Activated T-helper 1 cell treated with anti-CD3 and anti-CD28 coated beads, Interleukin-2, amount 50 U/mL, for 16 hours (primary cell): ENCODE results near the gene RNF103.
A peak's percentile ranks its signal among the peaks of the same experiment; 100 is the strongest.
"Not testable (repeated sequence)": the region's sequence is repeated elsewhere in the genome, so short reads cannot be mapped to it uniquely, and the experiment has no call there.

Experiments
- DNase-seq, 2 donors: peaks; one replicate each; pipeline ENCODE4 v3.0.0-alpha.2; 2020; ENCODE audit warnings: low read depth in 1 of 2, low spot score in 1 of 2

RNF103 gene, protein sequence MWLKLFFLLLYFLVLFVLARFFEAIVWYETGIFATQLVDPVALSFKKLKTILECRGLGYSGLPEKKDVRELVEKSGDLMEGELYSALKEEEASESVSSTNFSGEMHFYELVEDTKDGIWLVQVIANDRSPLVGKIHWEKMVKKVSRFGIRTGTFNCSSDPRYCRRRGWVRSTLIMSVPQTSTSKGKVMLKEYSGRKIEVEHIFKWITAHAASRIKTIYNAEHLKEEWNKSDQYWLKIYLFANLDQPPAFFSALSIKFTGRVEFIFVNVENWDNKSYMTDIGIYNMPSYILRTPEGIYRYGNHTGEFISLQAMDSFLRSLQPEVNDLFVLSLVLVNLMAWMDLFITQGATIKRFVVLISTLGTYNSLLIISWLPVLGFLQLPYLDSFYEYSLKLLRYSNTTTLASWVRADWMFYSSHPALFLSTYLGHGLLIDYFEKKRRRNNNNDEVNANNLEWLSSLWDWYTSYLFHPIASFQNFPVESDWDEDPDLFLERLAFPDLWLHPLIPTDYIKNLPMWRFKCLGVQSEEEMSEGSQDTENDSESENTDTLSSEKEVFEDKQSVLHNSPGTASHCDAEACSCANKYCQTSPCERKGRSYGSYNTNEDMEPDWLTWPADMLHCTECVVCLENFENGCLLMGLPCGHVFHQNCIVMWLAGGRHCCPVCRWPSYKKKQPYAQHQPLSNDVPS

DNA sequence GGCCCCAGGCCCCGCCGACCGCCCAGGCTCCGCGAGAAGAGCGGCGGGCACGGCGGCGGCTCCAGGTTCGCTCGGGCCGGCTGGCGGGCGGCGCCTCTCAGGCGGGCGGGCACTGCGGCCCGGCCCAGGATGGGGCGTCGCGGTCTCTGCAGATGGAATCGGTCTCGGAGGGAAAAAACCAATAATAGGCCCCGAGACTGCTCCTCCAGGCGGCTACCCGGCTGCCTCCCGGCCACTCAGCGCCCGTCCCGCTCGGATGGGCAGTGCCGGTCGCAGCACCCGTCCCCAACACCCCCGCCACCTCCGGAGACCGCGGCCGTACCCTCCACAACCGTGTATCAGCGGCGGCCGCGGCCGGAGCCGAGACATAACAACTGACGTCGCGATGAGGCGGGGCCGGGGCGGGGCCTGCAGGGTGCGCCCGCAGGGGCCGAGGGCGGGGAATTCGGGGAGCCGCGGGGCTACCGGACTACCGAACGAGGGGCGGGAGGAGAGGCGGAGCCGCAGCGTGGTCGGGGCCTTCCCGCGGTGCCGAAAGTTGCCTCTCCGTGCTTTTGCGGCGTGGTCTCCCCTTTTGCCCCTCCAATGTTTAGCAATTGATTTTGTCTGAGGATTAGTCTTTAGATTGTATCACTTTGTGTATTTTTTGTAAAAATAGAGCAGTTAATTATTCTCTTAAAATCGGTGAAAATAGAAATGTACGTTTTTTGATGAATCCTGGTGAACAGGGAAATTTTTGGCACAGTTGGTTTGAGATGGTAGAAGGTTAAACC, at the start of gene RNF103:
RNF103 (minus strand) TSS at position 372 of the 773 bp plus-strand sequence. CDS start 979 bp downstream, outside the sequence.
- DNase-seq, result peak; percentile 85 to 91

DNA sequence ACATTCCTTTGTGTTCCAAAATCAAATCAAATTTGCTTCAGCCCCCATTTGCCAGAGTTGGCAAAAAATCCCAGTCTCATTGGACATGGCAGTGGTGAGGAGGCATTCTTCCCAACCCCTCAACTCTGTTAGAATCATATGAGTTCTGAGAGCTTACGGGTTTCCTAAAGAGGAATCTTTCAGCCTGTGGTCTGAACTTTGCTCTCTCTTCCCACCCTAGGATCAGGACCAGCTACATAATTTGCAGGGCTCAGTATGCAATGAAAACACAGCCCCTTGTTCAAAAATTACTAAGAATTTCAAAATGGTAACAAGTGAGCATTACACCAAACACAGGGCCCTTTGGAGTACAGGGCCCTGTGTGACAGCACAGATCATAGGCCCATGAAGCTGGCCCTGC, 49.3 kb upstream of the RNF103 start:
- no peak for DNase-seq

DNA sequence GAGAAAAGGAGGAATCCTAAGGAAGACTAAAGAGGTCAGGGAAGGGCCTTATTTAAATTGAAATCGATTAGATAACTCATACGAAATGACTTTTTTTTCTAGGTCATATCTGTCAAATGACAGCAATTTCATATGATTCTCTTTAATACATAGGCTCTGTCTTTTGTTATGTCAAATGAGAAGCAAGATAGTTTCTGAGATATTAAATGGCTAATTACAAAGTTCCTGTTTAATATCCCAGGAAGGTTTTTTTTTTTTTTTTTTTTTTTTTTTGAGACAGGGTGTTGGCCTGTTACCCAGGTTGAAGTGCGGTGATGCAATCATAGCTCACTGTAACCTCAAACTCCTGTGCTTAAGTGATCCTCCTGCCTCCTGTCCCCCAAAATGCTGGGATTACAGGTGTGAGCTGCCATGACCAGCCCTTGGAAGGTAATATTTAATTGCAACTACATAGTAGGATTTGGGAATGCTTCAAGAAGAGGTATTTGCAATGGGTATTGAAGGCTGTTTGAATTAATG, 48.4 kb upstream of the RNF103 start:
- DNase-seq, result no peak

DNA sequence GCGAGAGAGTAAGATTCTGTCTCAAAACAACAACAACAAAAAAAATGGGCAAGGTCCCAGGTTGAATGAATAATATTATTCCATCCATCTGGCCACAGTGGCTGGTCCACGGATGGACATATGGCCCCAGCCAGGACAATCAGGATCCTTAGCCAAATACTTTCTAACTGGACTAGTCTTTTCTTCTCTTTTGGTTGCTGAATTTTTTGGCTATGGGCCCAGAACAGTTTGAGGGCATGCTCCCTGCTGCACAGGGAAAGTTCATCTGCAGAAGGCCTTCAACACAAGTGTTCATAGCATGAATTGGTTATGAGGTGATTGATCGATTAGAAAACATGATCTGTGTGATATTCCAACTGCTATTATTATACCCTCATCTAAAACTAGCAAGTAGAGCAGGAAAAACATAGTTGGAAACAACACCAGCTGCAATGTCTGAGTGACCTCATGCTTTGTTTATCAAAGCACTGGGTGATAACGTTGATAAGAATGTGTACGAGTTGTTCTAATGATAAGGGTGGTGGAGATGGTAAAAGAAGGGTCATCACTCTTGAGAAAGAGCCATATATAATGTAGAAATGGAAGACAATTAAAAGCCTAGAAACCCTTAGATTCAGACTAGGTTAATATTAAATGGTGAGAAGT, 47.8 kb upstream of the RNF103 start:
- DNase-seq, result no peak

DNA sequence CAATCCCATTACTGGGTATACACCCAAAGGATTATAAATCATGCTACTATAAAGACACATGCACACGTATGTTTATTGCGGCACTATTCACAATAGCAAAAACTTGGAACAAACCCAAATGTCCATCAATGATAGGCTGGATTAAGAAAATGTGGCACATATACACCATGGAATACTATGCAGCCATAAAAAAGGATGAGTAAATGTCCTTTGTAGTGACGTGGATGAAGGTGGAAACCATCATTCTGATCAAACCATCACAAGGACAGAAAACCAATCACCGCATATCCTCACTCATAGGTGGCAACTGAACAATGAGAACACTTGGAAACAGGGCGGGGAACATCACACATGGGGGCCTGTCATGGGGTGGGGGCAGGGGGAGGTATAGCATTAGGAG, 45.7 kb upstream of the RNF103 start:
- not testable (repeated sequence) for DNase-seq

DNA sequence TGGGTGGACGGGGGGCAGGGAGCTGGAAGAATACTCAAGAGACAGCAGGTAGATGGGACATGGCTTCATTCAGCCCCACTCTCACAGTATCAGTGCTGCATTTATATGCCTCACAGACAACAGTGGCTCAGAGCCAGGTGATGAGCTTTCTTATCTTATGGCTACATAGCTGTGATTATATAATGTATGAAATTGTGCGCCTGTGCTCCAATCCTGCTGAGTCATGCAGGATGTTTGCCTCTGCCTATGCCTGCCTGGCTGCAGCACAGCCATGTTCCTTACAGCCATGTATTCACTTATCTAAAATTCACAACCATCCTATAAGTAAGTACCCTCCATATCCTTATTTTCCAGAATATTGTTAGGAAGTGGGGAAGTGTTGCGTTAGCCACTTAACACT, 37.7 kb upstream of the RNF103 start:
- no peak for DNase-seq

DNA sequence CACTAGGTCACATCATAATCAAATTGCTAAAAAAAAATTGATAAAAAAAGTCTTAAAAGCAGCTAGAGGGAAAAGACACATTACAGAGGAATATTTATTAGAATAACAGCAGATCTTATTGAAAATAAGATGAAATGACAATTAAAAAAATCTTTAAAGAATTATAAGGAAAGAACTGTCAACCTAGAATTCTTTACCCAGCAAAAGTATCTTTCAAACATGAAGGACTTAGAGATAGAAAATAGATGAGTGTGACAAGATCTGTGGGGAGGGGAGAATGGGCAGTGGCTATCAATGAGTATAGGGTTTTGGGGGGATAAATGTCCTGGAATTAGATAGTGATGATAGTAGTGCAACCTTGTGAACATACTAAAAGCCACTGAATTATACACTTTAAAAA, 26.5 kb upstream of the RNF103 start:
- DNase-seq, result no peak

DNA sequence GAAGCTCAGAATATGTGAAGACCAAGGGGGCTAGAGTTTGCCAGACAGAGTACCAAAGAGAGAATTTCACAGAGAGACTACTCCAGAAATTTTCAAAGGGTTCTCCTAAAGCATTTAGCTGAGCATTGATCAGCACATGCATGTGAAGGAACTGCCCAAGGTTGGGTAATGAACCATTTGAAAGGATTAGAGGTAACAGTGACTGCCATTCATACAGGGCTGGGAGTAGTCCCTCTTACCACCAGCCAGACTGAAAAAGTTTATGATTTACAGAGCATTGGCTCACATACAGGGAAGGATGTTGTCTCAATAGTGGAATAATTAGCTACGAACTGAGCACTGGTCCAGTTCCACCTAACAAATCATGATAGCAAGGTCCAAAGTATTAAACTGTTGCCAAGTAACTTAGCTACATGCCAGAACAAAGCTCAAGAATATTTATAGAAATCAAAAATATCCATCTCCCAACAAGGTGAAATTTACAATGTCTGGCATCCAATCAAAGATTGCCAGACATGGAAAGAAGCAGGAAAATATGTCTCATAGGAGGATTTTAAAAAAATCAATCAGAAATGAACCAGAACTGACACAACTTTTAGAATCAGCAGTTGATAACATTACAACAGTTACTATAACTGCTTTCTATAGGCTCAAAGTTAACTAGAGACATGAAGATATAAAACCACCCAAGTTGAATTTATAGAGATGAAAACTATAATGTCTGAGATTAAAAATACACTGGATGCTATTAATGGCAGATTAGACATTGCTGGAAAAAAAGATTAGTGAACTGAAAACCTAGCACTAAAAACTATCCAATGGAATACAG, 25.7 kb upstream of the RNF103 start:
- DNase-seq, result no peak

DNA sequence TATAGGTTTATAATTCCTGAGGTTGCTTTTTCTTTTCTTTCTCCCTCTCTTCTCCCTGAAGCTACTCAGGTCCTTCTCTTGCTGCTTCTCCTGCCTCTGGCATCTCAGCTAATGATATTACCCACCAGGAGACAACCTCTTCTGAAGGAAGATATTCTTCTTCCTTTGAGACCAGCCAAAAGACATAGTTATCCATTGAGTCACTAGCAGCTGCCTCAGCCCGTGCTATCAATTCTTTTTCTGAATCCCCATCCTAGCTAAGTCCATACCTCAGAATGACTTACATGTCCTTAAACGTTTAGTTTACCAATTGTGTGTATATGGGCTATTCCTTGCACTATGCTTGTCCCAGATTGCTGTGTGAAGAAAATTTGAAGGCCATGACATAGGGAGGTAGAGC, 25.0 kb upstream of the RNF103 start:
- no peak for DNase-seq

DNA sequence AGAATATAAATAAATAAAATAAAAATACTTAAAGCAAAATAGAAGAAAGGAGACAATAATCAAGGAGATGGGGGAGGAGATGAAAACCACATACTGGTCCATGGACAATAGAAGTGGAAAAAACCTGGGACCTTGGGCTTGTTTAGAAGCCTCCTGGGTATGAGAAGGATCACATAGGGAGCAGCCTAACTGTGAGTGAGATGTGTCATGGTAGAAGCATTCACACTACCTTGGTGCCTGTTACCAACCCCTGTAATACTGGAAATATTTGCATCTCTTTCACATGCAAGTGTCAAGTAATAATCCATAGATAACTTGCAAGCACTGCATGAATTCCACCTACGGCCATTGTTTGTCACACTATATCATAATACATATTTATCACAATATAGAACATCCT, 23.2 kb upstream of the RNF103 start:
- no peak for DNase-seq

DNA sequence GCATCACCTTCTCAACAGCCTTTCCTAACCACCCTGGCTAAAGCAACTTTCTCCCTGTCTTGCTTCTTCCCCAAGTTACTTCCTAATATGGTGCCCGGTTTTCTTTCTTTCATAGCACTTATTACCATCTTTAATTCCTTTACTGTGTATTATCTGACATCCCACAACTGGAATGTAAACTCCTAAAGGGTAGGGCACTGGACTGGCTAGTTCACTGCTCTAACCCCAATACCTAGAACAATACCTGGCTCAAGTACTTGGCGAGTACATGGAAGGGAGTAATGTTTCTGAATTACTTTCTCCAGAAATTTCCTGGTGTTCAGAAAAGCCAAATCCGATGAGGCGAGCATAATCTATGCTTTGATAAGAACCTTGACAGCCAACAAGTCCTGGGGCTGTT, 22.7 kb upstream of the RNF103 start:
- no peak for DNase-seq

DNA sequence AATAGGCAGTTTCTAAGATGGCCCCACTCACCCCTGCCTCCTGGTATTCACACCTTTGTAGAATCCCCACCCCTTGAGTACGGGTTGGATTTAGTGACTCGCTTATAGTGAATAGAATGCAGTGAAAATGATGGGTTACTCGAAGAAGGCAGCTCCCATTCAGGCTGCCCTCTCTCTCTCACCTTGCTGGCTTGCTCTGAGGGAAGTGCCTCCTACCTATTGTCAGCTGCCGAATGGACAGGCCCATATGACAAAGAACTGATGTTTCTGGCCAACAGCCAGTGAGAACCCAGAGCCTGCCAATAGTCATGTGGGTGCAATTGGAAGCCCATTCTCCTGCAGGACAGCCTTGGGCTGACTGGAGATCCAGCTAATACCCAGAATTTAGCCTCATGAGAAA, 22.1 kb upstream of the RNF103 start:
- no peak for DNase-seq

DNA sequence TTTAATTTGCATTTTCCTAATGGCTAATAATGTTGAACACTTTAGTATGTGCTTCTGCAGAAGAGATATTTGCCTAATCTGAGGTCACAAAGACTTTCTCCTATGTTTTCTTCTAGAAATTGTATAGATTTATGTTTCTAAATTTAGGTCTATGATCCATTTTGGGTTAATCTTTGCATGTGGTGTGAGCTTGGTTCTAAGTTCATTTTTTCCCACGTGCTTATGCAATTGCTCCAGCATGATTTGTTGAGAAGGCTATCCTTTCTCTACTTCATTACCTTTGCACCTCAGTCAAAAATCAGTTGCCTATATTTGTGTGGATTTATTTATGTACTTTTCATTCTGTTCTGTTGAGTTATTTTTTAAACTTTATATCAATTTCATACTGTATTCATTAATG, 15.0 kb upstream of the RNF103 start:
- no peak for DNase-seq

DNA sequence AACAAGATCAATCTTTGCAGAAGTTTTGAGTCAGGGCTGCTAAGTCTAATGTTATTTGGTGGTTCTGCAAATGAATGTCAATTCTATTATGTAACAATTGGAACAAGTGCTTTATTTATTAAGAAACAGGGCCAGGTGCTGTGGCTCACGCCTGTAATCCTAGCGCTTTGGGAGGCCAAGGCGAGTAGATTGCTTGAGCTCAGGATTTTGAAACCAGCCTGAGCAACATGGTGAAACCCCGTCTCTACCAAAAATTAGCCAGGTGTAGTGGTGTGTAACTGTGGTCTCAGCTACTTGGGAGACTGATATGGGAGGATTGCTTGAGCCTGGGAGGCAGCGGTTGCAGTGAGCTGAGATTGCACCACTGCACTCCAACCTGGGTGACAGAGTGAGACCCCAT, 13.2 kb upstream of the RNF103 start:
- DNase-seq, result no peak

DNA sequence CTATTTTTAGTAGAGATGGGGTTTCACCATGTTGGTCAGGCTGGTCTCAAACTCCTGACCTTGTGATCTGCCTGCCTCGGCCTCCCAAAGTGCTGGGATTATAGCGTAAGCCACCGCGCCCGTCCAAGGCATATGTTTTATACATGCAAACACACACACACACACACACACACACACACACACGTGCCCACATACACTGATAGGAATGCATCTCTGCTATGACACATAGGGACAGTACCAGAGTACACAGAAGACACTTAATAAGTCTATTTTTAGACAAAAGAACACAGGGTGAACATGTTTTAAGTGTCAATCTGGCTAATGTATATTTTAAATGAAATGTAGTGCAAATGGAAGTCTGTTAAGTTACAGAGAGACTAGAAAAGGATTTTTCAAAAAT, 10.7 kb upstream of the RNF103 start:
- DNase-seq, result no peak

DNA sequence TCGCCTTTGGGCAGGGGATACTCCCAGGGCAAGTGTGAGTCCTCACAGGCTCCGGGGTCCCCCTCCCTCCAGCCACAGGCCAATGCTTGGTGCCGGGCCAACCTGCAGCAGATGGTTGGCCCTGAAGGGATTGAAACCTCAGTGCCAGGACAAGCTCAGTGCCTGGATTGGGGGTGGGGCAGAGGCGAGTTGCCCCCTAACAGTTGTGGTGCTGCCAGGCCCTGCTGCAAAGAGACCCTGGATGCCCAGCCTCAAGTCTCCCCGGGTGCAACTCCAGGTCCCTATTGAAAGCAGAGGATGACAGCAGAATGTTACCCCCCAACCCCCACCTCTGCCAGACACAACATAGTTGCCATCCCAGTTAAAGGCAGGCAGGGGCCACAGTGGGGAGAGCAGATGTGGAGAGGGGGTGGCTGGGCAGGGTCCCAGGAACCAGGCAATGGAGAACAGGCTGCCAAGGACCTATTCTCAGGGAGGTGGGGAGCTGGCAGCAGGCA, 9.5 kb upstream of the RNF103 start:
- no peak for DNase-seq

DNA sequence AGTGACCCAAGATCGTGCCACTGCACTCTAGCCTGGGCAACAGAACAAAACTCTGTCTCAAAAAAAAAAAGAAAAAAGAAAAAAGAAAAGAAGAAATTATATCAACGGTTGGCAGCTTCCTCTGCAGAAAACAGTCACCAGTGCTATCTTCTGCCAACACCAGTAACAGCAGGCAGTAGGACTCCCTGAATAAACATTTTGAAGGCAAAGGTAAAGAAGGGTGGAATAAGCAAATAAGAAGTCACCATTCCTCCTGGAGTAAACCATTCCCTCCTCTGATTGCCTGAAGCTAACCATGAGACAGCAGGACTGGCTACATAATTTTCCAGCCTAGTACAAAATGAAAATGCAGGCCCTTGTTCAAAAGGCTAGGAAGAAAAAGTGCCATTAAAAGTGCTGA, 9.0 kb upstream of the RNF103 start:
- DNase-seq, result no peak

DNA sequence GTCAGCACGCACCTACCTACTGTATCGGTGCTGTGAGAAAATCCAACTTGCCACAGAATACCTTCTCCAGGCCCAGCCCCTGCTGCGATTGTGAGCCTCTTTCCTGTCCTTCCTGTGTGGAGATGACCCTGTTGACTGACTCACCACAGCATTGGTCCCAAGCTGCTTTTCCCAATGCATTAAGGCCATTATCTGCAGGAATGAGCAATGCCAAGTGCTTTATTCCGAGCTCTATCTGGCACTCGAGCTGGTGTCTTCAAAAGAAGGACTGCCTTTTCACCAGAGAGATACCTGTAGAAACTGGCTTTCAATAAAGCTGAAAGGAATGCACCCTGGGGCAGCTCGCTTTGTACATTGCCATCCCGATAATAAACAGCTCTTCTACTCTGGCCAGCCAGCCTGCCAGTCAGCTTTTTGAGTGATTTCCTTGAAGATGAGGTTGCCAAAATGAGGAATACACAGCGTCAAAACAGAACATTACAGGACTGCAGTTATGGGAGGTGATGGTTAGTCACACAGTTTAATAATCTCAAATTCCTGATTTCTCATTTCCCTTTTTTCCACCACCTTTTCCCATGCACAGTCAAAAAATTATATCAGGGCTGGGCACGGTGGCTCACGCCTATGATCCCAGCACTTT, 8.3 kb upstream of the RNF103 start:
- DNase-seq, result no peak

DNA sequence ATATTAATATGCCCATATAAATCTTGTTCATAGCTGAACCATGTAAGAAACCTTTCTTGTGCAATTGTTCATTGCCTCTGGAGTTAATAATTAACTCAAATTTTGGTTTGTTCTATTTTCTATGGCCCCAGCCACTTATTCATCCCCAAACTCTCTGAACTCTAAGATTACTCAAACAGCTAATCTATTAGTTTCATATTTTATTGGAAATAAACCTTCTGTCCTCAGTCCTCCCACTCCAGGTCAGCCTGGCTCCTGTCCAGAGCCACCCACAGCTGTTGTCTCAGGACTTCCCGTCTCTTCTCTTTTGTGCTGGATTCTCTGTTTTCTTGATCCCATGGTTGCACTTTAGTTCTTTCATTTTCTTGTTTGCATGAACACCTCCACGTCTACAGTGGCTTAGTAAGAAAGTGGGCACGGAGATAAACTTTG, 4.4 kb upstream of the RNF103 start:
- DNase-seq, result no peak

DNA sequence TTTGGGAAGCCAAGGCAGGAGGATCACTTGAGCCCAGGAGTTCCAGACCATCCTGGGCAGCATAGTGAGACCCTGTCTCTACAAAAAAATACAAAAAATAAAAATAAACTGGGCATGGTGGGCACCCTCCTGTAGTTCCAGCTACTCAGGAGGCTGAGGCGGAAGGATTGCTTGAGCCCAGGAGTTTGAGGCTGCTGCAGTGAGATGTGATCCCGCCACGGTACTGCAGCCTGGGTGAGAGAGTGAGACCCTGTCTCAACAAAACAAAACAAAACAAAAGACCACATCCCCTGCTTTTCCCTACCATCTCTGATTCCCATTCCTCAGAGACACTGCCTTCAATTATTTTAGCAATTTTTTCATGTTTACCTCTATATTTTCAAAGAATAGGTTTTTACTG, 3.9 kb upstream of the RNF103 start:
- no peak for DNase-seq
